ACC112 (cell line): Measurements from ENCODE around the gene PTPRN2.

Source experiments
- H2AFZ ChIP-seq: fragments of 200-600 bp; sonication (generic); one replicate; pipeline ENCODE4 v1.6.0; 2017; ENCODE audit warnings: antibody characterized with exemption, low read length; ENCODE audit not compliant: unreplicated experiment
- H3K27ac ChIP-seq: fragments of 200-600 bp; sonication (generic); 2 replicates; pipeline ENCODE4 v1.5.1; 2014; ENCODE audit warnings: low read depth, mild to moderate bottlenecking, antibody characterized with exemption, low read length, moderate library complexity
- H3K27me3 ChIP-seq: fragments of 200-600 bp; sonication (generic); 2 replicates; pipeline ENCODE4 v1.6.1; 2014; ENCODE audit warnings: mild to moderate bottlenecking, antibody characterized with exemption, low read length, moderate library complexity, mixed read lengths; ENCODE audit not compliant: insufficient read depth
- H3K36me3 ChIP-seq: fragments of 200-600 bp; sonication (generic); 2 replicates; pipeline ENCODE4 v1.6.1; 2016; ENCODE audit warnings: mild to moderate bottlenecking, antibody characterized with exemption, low read length, moderate library complexity, mixed read lengths; ENCODE audit not compliant: insufficient read depth
- H3K4me1 ChIP-seq: fragments of 200-600 bp; sonication (generic); one replicate; pipeline ENCODE4 v1.6.1; 2016; ENCODE audit warnings: low read length, mixed read lengths; ENCODE audit not compliant: insufficient read depth, unreplicated experiment, control insufficient read depth
- H3K4me3 ChIP-seq: fragments of 200-600 bp; sonication (generic); 2 replicates; pipeline ENCODE4 v1.5.1; 2014; ENCODE audit warnings: mild to moderate bottlenecking, low read depth, low read length
- H3K79me2 ChIP-seq: fragments of 200-600 bp; sonication (generic); one replicate; pipeline ENCODE4 v1.6.0; 2016; ENCODE audit warnings: low read length; ENCODE audit not compliant: control insufficient read depth, unreplicated experiment, insufficient read depth

PTPRN2 gene

DNA sequence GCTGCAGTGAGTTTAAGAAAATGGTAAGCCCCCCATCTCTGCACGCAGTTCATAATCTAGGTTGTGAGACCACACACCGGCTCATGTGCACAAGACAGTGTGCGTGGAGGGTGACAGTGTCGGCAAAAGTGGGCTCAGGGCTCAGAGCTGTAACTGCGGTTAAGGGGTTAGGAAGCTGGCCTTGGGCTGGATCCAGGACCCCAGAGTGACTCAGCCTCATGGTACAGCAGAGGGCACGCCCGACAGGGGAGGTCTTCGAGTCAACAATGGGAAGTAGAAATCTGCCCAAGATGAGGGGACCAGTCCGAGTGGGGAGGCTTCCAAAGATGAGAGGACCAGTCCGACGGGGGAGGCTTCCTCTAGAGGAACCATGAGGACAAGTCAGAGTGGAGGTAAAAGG is 813.1 kb downstream of the PTPRN2 start:
- no peaks in the 10 kb centered on the region for H3K27me3 ChIP-seq
- no peaks in the 10 kb centered on the region for H3K4me1 ChIP-seq
- H3K36me3 ChIP-seq: no peaks in the 10 kb centered on the region
- no peak overlapping the region for H3K27ac ChIP-seq
- H2AFZ ChIP-seq: no peak overlapping the region
- no peak overlapping the region for H3K4me3 ChIP-seq
- H3K79me2 ChIP-seq: no peaks in the 10 kb centered on the region

DNA sequence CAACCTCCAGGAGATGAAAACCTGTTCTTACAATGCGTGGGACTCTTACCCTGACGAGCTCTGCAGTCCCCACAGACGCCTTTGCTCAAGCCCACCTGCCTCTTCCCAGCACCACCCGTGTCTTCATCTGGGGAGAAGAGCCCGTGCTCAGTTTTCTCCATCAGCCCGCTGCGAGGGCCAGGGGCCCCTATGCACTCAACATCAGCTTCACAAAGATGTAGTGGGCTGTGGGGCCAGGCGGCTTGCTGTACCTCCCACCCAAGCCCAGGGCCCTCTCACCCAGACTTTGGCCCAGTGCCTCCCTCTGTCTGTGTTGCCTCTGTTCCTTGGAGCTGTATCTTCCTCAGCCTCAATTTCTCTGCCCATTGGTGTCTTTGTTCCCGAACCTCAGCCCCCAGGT is 814.3 kb downstream of the PTPRN2 start:
- no peaks in the 10 kb centered on the region for H3K4me1 ChIP-seq
- H3K79me2 ChIP-seq: no peaks in the 10 kb centered on the region
- H3K36me3 ChIP-seq: no peaks in the 10 kb centered on the region
- no peak overlapping the region for H3K27ac ChIP-seq
- no peaks in the 10 kb centered on the region for H3K27me3 ChIP-seq
- H3K4me3 ChIP-seq: no peak overlapping the region
- no peak overlapping the region for H2AFZ ChIP-seq

DNA sequence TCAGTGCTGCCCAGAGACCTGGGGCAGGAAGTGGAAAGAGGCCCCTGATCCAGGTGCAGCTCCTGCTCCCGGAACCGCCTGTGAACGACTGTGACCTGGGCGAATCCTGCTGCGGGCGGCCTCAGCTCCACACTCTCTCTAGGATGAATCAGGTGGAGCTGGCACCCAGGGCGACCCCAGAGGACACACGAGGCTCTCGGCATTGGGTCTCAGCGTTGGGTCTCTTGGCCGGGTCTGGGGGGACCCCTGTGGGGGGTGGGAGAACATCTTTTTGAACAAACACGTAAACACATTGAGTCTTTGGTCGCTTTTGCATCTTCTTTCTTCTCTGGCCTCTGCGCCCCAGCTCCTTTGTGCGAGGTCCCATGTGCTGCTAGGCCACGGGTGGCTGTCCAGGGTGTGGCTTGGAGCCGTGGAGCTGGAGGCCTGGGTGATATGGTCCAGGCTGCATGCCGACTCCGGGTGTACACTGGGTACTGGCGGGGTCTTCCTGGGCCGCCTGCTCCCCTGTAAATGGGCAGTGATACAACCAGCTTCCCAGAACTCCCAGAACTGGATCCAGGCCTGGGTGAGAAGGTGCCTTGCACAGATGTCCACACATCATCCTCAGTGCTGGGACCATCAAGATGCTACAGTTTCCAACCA is 815.0 kb downstream of the PTPRN2 start:
- no peak overlapping the region for H3K27ac ChIP-seq
- no peaks in the 10 kb centered on the region for H3K4me1 ChIP-seq
- no peaks in the 10 kb centered on the region for H3K36me3 ChIP-seq
- no peak overlapping the region for H3K4me3 ChIP-seq
- no peak overlapping the region for H2AFZ ChIP-seq
- no peaks in the 10 kb centered on the region for H3K79me2 ChIP-seq
- no peaks in the 10 kb centered on the region for H3K27me3 ChIP-seq

DNA sequence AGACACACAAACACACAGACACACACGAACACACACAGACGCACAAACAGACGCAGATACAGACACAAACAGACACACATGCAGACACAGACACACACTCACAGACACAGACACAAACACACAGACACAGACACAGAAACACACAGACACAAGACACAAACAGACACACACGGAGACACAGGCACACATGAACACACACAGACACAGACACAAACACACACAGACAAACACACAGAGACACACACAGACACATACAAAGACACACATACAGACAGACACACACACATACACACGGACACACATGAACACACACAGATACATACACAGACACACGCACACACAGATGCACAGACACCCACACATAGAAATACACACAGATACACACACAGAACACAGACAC is 815.9 kb downstream of the PTPRN2 start:
- Histone ChIP-seq H3K79me2 (no peaks in the 10 kb centered on the region), H3K4me3 (no peak overlapping the region), H3K27ac (no peak overlapping the region), H3K36me3 (no peaks in the 10 kb centered on the region), H3K4me1 (no peaks in the 10 kb centered on the region), H2AFZ (no peak overlapping the region), H3K27me3 (no peaks in the 10 kb centered on the region)

DNA sequence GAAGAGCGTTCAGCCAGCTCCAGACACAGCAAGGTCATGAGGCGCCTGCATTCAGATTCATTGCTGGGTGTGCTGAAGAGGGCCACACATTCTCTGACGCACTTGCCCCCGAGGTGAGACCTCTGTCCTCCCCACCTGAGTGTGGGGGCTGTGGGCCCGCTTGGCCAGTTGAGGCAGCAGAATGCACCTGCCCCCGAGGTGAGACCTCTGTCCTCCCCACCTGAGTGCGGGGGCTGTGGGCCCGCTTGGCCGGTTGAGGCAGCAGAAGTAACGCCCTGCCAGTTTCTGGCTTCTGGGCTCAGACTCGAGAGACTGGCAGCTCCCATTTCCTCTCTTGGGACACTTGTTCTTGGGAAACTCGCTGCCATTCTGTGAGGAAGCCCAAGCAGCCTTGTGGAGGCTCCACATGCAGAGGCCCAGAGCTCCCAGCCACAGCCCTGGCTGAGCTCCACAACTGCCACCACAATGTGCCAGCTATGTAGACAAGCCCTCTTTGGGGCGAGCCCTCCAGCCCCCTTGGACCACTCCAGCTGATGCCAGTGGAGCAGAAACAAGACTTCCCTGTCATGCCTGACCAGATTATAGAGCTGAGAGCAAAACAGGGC is 816.8 kb downstream of the PTPRN2 start:
- Histone ChIP-seq H3K36me3 (no peaks in the 10 kb centered on the region), H3K79me2 (no peaks in the 10 kb centered on the region), H3K4me3 (no peak overlapping the region), H3K4me1 (no peaks in the 10 kb centered on the region), H2AFZ (no peak overlapping the region), H3K27me3 (no peaks in the 10 kb centered on the region), H3K27ac (no peak overlapping the region)

DNA sequence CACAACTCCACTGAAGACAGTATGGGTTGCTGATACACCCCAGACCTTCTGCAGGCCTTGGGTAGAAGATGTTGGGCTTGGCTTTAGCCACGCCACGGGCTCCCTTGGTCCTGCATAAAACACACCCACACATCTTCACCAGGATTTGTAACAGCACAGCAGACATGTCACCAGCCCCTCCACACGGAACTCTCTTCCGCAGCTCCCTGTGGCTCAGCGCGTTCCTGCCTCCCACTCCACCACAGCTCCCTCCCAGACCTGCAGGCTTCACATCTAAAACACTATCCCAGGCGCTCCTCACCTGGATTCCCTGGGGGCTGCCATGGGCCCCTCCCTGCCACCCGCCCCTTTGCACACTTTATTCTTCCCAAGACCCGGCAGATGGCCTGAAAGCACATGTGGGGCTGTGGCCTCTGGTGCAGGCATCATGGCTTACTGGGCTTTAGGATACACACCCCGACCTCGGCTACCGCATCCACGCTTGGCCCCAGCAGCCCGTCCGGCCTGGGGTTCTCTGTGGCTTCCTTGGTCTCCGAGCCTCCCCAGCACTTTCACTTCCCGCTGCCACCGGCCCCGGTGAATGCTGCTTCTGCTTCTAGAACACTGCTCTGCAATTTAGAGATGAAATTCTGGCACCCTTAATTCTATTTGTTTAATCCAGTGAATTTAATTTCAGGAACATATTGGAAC is 818.0 kb downstream of the PTPRN2 start:
- no peaks in the 10 kb centered on the region for H3K27me3 ChIP-seq
- H2AFZ ChIP-seq: no peak overlapping the region
- no peaks in the 10 kb centered on the region for H3K79me2 ChIP-seq
- no peak overlapping the region for H3K4me3 ChIP-seq
- no peak overlapping the region for H3K27ac ChIP-seq
- H3K36me3 ChIP-seq: no peaks in the 10 kb centered on the region
- no peaks in the 10 kb centered on the region for H3K4me1 ChIP-seq

DNA sequence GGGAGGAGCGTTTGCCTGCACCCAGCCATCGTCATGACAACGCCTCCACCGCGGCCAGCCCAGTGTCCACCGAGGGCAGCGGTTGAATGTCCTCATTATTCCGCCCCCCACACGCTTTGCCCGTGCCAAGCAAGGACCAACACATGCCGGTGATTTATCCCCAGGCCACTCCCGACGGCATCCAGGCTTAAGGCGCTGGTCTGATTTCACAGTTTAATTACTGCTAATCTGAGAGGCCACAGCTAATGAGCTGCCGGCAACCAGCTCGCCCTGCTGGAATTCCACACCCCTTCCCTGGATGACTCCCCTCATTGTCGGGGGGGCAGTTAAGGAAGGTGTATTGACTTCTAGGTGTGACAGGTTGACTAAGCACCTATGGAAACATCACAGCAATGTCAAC is 818.5 kb downstream of the PTPRN2 start:
- Histone ChIP-seq H3K4me1 (no peaks in the 10 kb centered on the region), H3K27me3 (no peaks in the 10 kb centered on the region), H3K4me3 (no peak overlapping the region), H3K79me2 (no peaks in the 10 kb centered on the region), H3K36me3 (no peaks in the 10 kb centered on the region), H2AFZ (no peak overlapping the region), H3K27ac (no peak overlapping the region)

DNA sequence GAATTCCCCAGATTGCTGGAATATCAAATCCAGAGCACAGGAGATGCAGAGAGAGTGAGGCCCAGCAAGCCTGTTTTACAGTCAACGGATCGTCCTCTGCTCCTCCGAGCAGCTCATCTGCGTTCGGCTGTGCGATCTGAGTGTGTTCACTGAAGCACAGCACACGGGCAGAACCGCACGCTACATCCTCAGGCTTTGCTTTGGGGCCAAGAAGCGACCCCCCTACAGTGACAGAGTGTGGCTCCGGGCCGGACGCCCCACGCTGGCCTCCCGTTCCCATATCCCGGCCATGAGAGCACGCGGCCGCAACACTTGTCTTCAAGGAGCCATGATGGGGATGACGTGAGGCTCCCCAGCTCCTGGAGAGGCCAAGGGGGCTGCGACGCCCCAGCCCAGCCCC is 819.4 kb downstream of the PTPRN2 start:
- Histone ChIP-seq H3K27me3 (no peaks in the 10 kb centered on the region), H3K27ac (no peak overlapping the region), H3K36me3 (no peaks in the 10 kb centered on the region), H3K79me2 (no peaks in the 10 kb centered on the region), H2AFZ (no peak overlapping the region), H3K4me3 (no peak overlapping the region), H3K4me1 (no peaks in the 10 kb centered on the region)

DNA sequence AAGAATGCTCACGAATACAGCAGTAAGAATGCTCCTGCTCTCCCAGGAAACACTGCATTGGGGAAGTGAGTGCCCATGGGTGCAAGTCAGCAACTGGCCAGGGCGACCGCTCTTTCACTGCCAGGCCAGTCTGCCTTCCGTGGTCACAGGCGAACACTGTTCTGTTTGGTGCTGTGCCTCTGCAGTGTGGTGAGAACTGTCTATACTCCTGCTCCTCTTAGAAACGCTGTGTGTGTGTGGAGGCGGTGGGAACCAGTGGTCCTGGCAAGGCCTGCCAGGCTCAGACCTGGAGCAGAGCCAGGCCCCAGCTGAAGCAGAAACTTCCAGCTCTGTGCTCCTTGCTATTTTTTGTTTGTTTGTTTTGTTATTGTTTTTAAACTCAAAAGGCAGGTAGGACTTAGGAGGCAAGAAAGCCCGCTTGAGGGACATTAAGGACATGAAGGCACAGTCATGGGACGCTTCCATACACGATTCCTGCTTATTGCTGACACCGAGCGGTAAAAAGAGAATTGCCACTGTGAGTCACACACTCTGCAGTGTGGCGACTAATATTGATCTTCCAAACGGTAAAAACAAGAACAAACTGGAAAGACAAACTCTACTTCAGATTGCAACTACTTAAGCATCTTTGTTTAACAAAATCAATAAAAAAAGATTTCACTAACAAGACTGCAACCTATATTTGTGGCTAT is 820.0 kb downstream of the PTPRN2 start:
- Histone ChIP-seq H3K4me3 (no peak overlapping the region), H3K4me1 (no peaks in the 10 kb centered on the region), H3K27me3 (no peaks in the 10 kb centered on the region), H2AFZ (no peak overlapping the region), H3K27ac (no peak overlapping the region), H3K79me2 (no peaks in the 10 kb centered on the region), H3K36me3 (no peaks in the 10 kb centered on the region)

DNA sequence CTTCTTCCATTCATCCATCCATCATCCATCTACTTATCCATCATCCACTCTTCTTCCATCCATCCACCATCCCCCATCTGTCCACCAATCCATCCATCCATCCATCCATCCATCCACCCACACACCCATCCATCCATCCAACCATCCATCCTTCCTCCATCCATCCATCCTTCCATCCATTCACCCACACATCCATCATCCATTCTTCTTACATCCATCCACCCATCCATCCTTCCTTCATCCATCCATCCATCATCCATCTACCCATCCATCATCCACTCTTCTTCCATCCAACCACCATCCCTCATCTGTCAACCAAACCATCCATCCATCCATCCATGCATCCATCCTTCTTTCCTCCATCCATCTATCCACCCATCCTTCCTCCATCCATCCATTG is 821.5 kb downstream of the PTPRN2 start:
- no peaks in the 10 kb centered on the region for H3K79me2 ChIP-seq
- no peaks in the 10 kb centered on the region for H3K4me1 ChIP-seq
- H3K27me3 ChIP-seq: no peaks in the 10 kb centered on the region
- H2AFZ ChIP-seq: no peak overlapping the region
- no peaks in the 10 kb centered on the region for H3K36me3 ChIP-seq
- no peak overlapping the region for H3K4me3 ChIP-seq
- H3K27ac ChIP-seq: no peak overlapping the region
